MCF 10A (cell line): Measurements from ENCODE around the gene DUSP22. TPM values are rescaled to one million over a fixed set of nuclear protein-coding genes. Genes with fewer than 3 reads are reported as not detected.
A peak's percentile ranks its signal among the peaks of the same experiment; 100 is the strongest.

Experiments
- BruUV-seq: library from RNA; stranded (reverse); fragments of 400-500 nt; replicated peaks from 2 replicates; lab custom pipeline; 2021; lab: Mats Ljungman, UMichigan
- CTCF ChIA-PET: fragments of 300-600 bp; sonication (Branson Sonifier 250); formaldehyde crosslinking; extraction: SDS; loops from one replicate; lab custom pipeline; 2021; ENCODE audit warnings: antibody characterized with exemption, inconsistent platforms; lab: Yijun Ruan, JAX
- POLR2A ChIA-PET: fragments of 300-600, 350-650 bp; sonication (Branson Sonifier 250); formaldehyde crosslinking; extraction: SDS; loops from one replicate; lab custom pipeline; 2020; ENCODE audit warnings: antibody characterized with exemption, inconsistent platforms; lab: Yijun Ruan, JAX
- DNase-seq: peaks from one replicate; pipeline ENCODE4 v3.0.0-alpha.2; 2018; ENCODE audit not compliant: unreplicated experiment
- H3K27ac Mint-ChIP-seq: one replicate; pipeline ENCODE4 v1.8.0; 2022; ENCODE audit warnings: mild to moderate bottlenecking, low read depth, mixed read lengths; ENCODE audit not compliant: unreplicated experiment
- H3K27me3 Mint-ChIP-seq: one replicate; pipeline ENCODE4 v1.8.0; 2022; ENCODE audit warnings: mixed read lengths; ENCODE audit not compliant: insufficient read depth, unreplicated experiment
- H3K36me3 Mint-ChIP-seq: one replicate; pipeline ENCODE4 v1.8.0; 2022; ENCODE audit warnings: mild to moderate bottlenecking, moderate library complexity, mixed read lengths; ENCODE audit not compliant: insufficient read depth, unreplicated experiment
- H3K4me1 Mint-ChIP-seq: one replicate; pipeline ENCODE4 v1.8.0; 2022; ENCODE audit warnings: mixed read lengths; ENCODE audit not compliant: insufficient read depth, unreplicated experiment
- H3K4me3 Mint-ChIP-seq: one replicate; pipeline ENCODE4 v1.8.0; 2022; ENCODE audit warnings: mild to moderate bottlenecking, moderate library complexity, mixed read lengths; ENCODE audit not compliant: unreplicated experiment
- H3K9me3 Mint-ChIP-seq: one replicate; pipeline ENCODE4 v1.8.0; 2022; ENCODE audit warnings: mixed read lengths; ENCODE audit not compliant: unreplicated experiment
- CTCF ChIP-seq: fragments of 200-600 bp; IDR thresholded peaks from one replicate; pipeline ENCODE4 v1.8.0; 2022; ENCODE audit warnings: antibody characterized with exemption, mild to moderate bottlenecking; ENCODE audit not compliant: unreplicated experiment
- intact Hi-C: fragments of 100-400 bp; cut with micrococcal nuclease; formaldehyde crosslinking; loops from 2 replicates; pipeline ENCODE4 v1.14.1; 2022
- total RNA-seq: library from RNA; stranded (reverse); gene quantifications from 2 replicates; pipeline ENCODE4 v1.2.3, GENCODE V29; 2022

DUSP22 gene
- total RNA-seq, 1 experiment from 2014 or later = 29.4 TPM

GRCh38 chr6:321536-322258 lies 29.4 kb downstream of the DUSP22 start:
- H3K4me3 Mint-ChIP-seq = no peak overlapping the region
- H3K27me3 Mint-ChIP-seq = no peaks in the 10 kb centered on the region
- no peak for TF ChIP-seq CTCF
- intact Hi-C loops = no loop called here
- DNase-seq = no peak
- H3K36me3 Mint-ChIP-seq = peaks cover 4% of the 10 kb centered on the region
- ChIA-PET POLR2A (interaction anchor here (1.0 kb wide), 2 partner anchors 13 to 28 kb away, joined by 3 to 4 read pairs; no protein-coding TSS in a partner anchor), CTCF (interaction anchor here (2.0 kb wide), 1 partner anchor 11 kb away, joined by 5 read pairs; no protein-coding TSS in a partner anchor)
- no TSS peak for BruUV-seq
- H3K27ac Mint-ChIP-seq = no peak overlapping the region
- no peaks in the 10 kb centered on the region for H3K4me1 Mint-ChIP-seq
- no peaks in the 10 kb centered on the region for H3K9me3 Mint-ChIP-seq

GRCh38 chr6:322259-322930 lies 30.1 kb downstream of the DUSP22 start:
- ChIA-PET CTCF (interaction anchor here (1.0 to 2.0 kb wide), 2 partner anchors 11 to 30 kb away, joined by 3 to 5 read pairs; no protein-coding TSS in a partner anchor), POLR2A (interaction anchor here (0.6 to 1.9 kb wide), 5 partner anchors 14 to 107 kb away, joined by 3 to 4 read pairs (median 4); no protein-coding TSS in a partner anchor)
- intact Hi-C loops = no loop called here

GRCh38 chr6:322940-323729 lies 30.8 kb downstream of the DUSP22 start:
- peak; percentile 30 for DNase-seq
- no peak for TF ChIP-seq CTCF
- no TSS peak for BruUV-seq
- ChIA-PET POLR2A (interaction anchor here (0.6 to 1.9 kb wide), 6 partner anchors 15 to 171 kb away, joined by 3 to 4 read pairs (median 3); no protein-coding TSS in a partner anchor), CTCF (interaction anchor here (0.6 to 2.0 kb wide), 5 partner anchors 9 to 135 kb away, joined by 3 to 7 read pairs (median 4); no protein-coding TSS in a partner anchor)
- Mint-ChIP-seq H3K36me3 (no peaks in the 10 kb centered on the region), H3K9me3 (no peaks in the 10 kb centered on the region), H3K27ac (no peak overlapping the region), H3K27me3 (no peaks in the 10 kb centered on the region), H3K4me1 (no peaks in the 10 kb centered on the region), H3K4me3 (no peak overlapping the region)
- intact Hi-C loops = no loop called here

More at GRCh38 chr6:322259-322930, 30.1 kb downstream of the DUSP22 start:
- H3K36me3 Mint-ChIP-seq = no peaks in the 10 kb centered on the region
- no peaks in the 10 kb centered on the region for H3K9me3 Mint-ChIP-seq
- no peak overlapping the region for H3K4me3 Mint-ChIP-seq
- no peak for DNase-seq
- no peak overlapping the region for H3K27ac Mint-ChIP-seq
- no peaks in the 10 kb centered on the region for H3K27me3 Mint-ChIP-seq
- TF ChIP-seq CTCF = no peak
- BruUV-seq = no TSS peak
- no peaks in the 10 kb centered on the region for H3K4me1 Mint-ChIP-seq
